ENCODE measurements around the gene LRFN2.

The LRFN2 gene

DNA sequence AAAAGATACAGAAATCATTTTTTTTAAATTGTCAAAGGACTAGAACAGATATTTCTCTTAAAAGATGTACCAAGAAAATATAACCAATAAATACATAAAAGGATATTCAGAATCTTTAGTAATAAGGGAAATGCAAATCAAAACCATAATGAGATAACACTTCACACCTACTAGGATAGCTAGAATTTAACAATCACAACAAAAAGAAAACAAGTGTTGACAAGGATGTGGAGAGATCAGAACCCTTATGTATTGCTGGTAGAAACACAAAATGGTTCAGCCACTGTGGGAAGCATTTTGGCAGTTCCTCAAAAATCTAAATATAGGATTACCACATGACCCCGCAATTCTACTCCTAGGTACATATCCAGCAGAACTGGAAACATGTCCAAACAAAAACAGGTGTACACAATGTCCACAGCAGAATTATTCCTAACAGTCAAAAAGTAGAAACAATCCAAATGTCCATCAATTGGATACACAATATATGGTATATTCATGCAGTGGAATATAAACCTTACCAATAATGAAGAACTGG is 211.0 kb downstream of the LRFN2 start:
- no peak for DNase-seq (ENCODE audit: low spot score)
- TF ChIP-seq, protein P1, sequence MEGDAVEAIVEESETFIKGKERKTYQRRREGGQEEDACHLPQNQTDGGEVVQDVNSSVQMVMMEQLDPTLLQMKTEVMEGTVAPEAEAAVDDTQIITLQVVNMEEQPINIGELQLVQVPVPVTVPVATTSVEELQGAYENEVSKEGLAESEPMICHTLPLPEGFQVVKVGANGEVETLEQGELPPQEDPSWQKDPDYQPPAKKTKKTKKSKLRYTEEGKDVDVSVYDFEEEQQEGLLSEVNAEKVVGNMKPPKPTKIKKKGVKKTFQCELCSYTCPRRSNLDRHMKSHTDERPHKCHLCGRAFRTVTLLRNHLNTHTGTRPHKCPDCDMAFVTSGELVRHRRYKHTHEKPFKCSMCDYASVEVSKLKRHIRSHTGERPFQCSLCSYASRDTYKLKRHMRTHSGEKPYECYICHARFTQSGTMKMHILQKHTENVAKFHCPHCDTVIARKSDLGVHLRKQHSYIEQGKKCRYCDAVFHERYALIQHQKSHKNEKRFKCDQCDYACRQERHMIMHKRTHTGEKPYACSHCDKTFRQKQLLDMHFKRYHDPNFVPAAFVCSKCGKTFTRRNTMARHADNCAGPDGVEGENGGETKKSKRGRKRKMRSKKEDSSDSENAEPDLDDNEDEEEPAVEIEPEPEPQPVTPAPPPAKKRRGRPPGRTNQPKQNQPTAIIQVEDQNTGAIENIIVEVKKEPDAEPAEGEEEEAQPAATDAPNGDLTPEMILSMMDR (conservative IDR thresholded peaks at IDR 0.05; ENCODE audit: low read depth), result no peak

DNA sequence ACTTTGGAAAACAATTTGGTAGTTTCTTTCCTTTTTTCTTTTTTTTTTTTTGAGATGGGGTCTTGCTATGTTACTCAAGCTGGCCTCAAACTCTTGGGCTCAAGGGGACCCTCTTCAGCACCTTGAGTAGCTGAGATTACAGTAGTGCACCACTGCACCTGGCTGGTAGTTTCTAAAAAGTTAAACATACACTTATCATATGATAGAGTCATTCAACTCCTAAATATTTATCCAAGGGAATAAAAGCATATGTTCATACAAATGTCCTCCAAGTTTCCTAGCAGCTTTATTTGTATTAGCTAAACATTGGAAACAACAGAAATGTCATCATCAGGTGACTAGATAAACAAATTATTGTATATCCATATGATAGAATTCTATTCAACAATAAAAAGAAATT is 213.9 kb downstream of the LRFN2 start:
- POLR2A ChIA-PET (ENCODE audit: low non-redundant PET), result no interaction called here
- CTCF ChIA-PET, result no interaction called here
- no peak for DNase-seq (ENCODE audit: low spot score)
- no peak overlapping the region for H3K27ac ChIP-seq
- TF ChIP-seq, protein P1 (conservative IDR thresholded peaks at IDR 0.05; ENCODE audit: low read depth), result no peak

More for the DNA sequence above, 211.0 kb downstream of the LRFN2 start:
- no peak overlapping the region for H3K27ac ChIP-seq
- ChIA-PET POLR2A (ENCODE audit: low non-redundant PET) (no interaction called here), CTCF (no interaction called here)

- POLR2A ChIA-PET (ENCODE audit: low non-redundant PET), result no interaction called here
- CTCF ChIA-PET, result no interaction called here
- DNase-seq (ENCODE audit: low spot score), result no peak
- TF ChIP-seq, protein P1 (conservative IDR thresholded peaks at IDR 0.05; ENCODE audit: low read depth), result no peak
- H3K27ac ChIP-seq, result no peak overlapping the region
Measured at GRCh38 chr6:40371621-40372020, 215.5 kb downstream of the LRFN2 start.

DNA sequence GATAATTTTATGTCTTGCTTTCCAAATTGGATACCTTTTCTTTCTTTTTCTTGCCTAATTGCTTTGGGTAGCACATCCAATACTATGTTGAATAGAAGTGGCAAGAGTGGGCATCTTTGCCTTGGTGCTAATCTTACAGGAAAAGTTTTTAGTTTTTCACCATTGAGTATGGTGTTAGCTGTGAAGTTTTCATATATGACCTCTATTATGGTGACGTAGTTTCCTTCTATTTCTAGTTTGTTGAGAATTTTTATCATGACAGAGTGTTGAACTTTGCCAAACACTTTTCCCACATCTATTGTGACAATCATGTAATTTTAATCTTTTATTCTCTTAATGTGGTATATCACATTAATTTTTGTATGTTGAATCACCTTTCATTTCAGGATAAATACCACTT is 216.1 kb downstream of the LRFN2 start:
- CTCF ChIA-PET, result no interaction called here

DNA sequence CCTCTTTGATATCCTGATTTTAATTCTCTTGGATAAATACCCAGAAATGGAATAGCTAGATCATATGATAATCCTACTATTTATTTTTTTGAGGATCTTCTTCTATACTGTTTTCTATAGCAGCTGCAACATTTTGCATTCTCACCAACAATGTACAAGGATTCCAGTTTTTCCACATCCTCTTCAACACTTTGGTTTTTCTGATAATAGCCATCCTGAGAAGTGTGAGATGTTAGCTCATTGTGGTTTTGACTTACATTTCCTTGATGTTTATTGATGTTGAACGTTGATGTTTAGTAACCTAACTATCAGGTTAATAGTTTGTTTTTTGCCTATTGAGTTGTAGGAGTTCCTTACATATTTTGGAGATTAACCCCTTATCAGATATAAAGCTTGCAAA is 217.3 kb downstream of the LRFN2 start:
- H3K27ac ChIP-seq, result no peak overlapping the region
- TF ChIP-seq, protein P1 (conservative IDR thresholded peaks at IDR 0.05; ENCODE audit: low read depth), result no peak
- CTCF ChIA-PET, result interaction anchor here (0.8 kb wide), 1 partner anchor 218 kb away, joined by 3 read pairs; the partner anchor contains the start of gene LRFN2
- DNase-seq (ENCODE audit: low spot score), result no peak
- POLR2A ChIA-PET (ENCODE audit: low non-redundant PET), result no interaction called here

More for the DNA sequence above, 216.1 kb downstream of the LRFN2 start:
- H3K27ac ChIP-seq, result no peak overlapping the region
- no peak for DNase-seq (ENCODE audit: low spot score)
- TF ChIP-seq, protein P1 (conservative IDR thresholded peaks at IDR 0.05; ENCODE audit: low read depth), result no peak
- POLR2A ChIA-PET (ENCODE audit: low non-redundant PET), result no interaction called here

DNA sequence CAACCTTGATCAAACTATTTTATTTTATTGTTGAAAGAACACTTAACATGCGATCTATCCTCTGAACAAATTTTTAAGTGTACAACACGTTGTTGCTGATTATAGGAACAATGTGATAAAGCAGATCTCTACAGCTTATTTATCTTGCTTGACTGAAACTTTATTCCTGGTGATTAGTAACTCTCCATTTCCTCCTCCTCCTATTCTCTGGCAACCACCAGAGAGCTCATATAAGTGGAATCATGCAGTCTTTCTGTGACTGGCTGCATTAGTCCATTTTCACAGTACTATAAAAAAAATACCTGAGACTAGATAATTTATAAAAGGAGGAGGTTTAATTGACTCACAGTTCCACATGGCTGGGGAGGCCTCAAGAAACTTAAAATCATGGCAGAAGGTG is 218.1 kb downstream of the LRFN2 start:
- ChIA-PET POLR2A (ENCODE audit: low non-redundant PET) (no interaction called here), CTCF (no interaction called here)
- DNase-seq (ENCODE audit: low spot score), result no peak
- H3K27ac ChIP-seq, result no peak overlapping the region
- TF ChIP-seq, protein P1 (conservative IDR thresholded peaks at IDR 0.05; ENCODE audit: low read depth), result no peak

DNA sequence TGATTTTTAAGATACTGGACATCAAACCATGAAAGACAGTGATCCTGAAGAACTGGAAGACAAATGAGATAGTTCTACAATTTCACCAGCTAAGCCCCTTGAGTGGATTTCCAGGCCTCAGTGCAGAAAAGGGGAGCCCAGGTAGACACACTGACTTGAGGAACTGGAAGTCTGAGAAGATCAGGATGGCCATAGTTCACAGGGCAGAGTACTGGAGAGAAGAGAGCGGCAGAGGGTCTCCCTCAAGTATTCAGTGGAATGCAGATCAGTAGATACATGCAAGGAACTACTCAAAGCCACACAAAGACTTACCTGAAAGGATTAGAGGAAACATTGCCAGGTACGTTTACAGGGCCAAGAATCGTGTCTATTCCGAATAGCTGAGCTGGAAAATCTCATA is 224.3 kb downstream of the LRFN2 start:
- TF ChIP-seq, protein P1 (conservative IDR thresholded peaks at IDR 0.05; ENCODE audit: low read depth), result no peak
- ChIA-PET POLR2A (ENCODE audit: low non-redundant PET) (no interaction called here), CTCF (no interaction called here)
- H3K27ac ChIP-seq, result no peak overlapping the region
- no peak for DNase-seq (ENCODE audit: low spot score)
